Lung (tissue), 12 donors: Measurements from ENCODE around the gene CNTRL. TPM values are rescaled to one million over a fixed set of nuclear protein-coding genes. Genes with fewer than 3 reads are reported as not detected.
"Not testable (repeated sequence)": the region's sequence is repeated elsewhere in the genome, so short reads cannot be mapped to it uniquely, and the experiment has no call there.

ENCODE experiments used
- ATAC-seq: fragments of 200-7000 bp; cut with Tn5 transposase; one replicate; pipeline ENCODE4 v1.9.1; 2020; ENCODE audit warnings: moderate number of reproducible peaks; ENCODE audit not compliant: insufficient read depth, low FRiP score
- DNase-seq, 3 donors: peaks; one replicate each; pipeline ENCODE4 v3.0.0-alpha.2; 2013 to 2017
- H3K27ac ChIP-seq, 2 donors: one replicate each; pipeline ENCODE4 v1.5.1; 2013; ENCODE audit warnings: mild to moderate bottlenecking in 2 of 2, moderate library complexity in 2 of 2, control low read depth in 1 of 2, inconsistent platforms in 1 of 2, low read depth in 1 of 2, low read length in 1 of 2
- H3K27me3 ChIP-seq, 3 donors: one replicate each; pipeline ENCODE4 v1.5.1; 2013; ENCODE audit warnings: low read length in 2 of 3; ENCODE audit not compliant: control insufficient read depth in 3 of 3, insufficient read depth in 3 of 3
- H3K36me3 ChIP-seq, 4 donors: one replicate each; pipeline ENCODE4 v1.5.1; 2013; ENCODE audit warnings: low read length in 4 of 4, mild to moderate bottlenecking in 1 of 4, moderate library complexity in 1 of 4; ENCODE audit not compliant: control insufficient read depth in 4 of 4, insufficient read depth in 4 of 4
- H3K4me1 ChIP-seq, 5 donors: one replicate each; pipeline ENCODE4 v1.5.1; 2013; ENCODE audit warnings: low read length in 5 of 5, mild to moderate bottlenecking in 2 of 5, moderate library complexity in 1 of 5; ENCODE audit not compliant: control insufficient read depth in 5 of 5, insufficient read depth in 5 of 5
- H3K4me3 ChIP-seq: one replicate; pipeline ENCODE4 v1.5.1; 2013; ENCODE audit warnings: mild to moderate bottlenecking, control low read depth, moderate library complexity
- H3K9ac ChIP-seq, 2 donors: one replicate each; pipeline ENCODE4 v1.5.1; 2013; ENCODE audit warnings: low read length in 2 of 2, control low read depth in 1 of 2; ENCODE audit not compliant: insufficient read depth in 1 of 2
- H3K9me3 ChIP-seq, 4 donors: one replicate each; pipeline ENCODE4 v1.5.1; 2013; ENCODE audit warnings: low read length in 3 of 4, mild to moderate bottlenecking in 1 of 4, moderate library complexity in 1 of 4; ENCODE audit not compliant: control insufficient read depth in 4 of 4, insufficient read depth in 3 of 4
- WGBS, 2 donors: extraction: QIAGEN DNeasy Blood & Tissue Kit; methylation state at CpG; one replicate each; pipeline ENCODE4 v1.1.7; 2013; 5-methylcytosine and 5-hydroxymethylcytosine counted together
- polyA plus RNA-seq, 2 donors: library from polyadenylated mRNA; stranded (reverse); fragments of 200-250 nt; gene quantifications; one replicate each; pipeline ENCODE4 v1.2.1, GENCODE V29; 2013
- total RNA-seq, 2 donors: library from RNA; depleted of rRNA in 1 of 2; stranded (reverse); fragments of >200 nt in 1 of 2; gene quantifications; one replicate each; pipeline ENCODE4 v1.2.1, GENCODE V29; 2014 to 2021
- TF ChIP-seq, protein P1 (sequence below): IDR thresholded peaks from 2 replicates; pipeline ENCODE4 v1.5.1; 2012; ENCODE audit warnings: mild to moderate bottlenecking; ENCODE audit errors: control extremely low read depth, extremely low read depth
- donor health status: control.
- donor health status: control.
- donor health status: Bipolar disorder and iron deficiency.
- donor health status: healthy.
- donor health status: DM: yes; HTN: yes; CAD: no.

CNTRL gene
- total and polyA plus RNA-seq, 4 donors = 9.5 to 42.9 (median 18.3) TPM

DNA sequence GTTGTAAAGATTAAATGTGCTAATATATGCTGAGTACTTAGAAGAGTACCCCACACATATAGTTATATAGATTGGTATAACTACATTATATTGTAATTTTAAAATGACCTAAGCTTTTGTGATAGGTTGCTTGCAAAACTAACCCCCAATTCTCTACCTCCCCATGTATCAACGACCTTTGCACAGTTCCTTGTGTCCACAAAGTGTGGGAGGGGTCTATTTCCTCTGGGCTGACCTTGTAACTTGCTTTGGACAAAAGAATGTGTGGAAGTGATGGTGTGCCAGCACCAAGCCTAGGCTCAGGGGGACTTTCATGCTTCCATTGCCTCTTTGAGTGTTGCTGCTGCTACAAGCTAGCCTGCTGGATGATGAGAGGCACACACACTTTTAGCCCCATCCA lies 45.3 kb upstream of the CNTRL start:
- Histone ChIP-seq H3K9ac (no peak overlapping the region), H3K27ac (no peak overlapping the region), H3K4me3 (no peak overlapping the region), H3K4me1 (no peaks in the 10 kb centered on the region), H3K36me3 (peaks cover 0 to 4% (median under 1%) of the 10 kb centered on the region in 4 donors), H3K27me3 (no peaks in the 10 kb centered on the region), H3K9me3 (no peaks in the 10 kb centered on the region)
- TF ChIP-seq, protein P1, sequence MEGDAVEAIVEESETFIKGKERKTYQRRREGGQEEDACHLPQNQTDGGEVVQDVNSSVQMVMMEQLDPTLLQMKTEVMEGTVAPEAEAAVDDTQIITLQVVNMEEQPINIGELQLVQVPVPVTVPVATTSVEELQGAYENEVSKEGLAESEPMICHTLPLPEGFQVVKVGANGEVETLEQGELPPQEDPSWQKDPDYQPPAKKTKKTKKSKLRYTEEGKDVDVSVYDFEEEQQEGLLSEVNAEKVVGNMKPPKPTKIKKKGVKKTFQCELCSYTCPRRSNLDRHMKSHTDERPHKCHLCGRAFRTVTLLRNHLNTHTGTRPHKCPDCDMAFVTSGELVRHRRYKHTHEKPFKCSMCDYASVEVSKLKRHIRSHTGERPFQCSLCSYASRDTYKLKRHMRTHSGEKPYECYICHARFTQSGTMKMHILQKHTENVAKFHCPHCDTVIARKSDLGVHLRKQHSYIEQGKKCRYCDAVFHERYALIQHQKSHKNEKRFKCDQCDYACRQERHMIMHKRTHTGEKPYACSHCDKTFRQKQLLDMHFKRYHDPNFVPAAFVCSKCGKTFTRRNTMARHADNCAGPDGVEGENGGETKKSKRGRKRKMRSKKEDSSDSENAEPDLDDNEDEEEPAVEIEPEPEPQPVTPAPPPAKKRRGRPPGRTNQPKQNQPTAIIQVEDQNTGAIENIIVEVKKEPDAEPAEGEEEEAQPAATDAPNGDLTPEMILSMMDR = no peak
- no peak for ATAC-seq
- DNase-seq = no peak
- WGBS, 2 donors = 68% methylated on average over 1 of the region's 1 CpG

DNA sequence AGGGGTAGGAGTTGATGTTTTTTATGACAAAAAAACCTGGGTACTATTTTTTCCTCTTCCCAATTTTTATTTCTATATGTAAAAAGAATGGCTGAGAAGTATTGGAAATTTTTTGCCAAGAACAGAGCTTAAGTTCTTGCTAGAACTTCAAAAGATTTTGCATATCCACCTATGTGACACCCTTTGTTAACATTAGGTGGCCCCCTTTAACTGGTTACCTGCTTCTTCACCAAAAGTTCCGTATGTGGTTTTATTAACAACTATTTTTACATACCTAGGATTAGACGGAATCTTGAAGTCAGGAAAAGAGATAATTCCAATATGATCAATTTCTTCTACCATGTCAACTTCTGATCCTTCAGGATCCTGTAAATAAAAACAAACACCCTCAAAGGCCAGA lies 40.2 kb upstream of the CNTRL start:
- no peak for DNase-seq
- 73 to 85% methylated on average over 2 of the region's 2 CpGs for WGBS, 2 donors
- no peaks in the 10 kb centered on the region for H3K9me3 ChIP-seq
- H3K36me3 ChIP-seq = peaks cover 0 to 4% (median 1%) of the 10 kb centered on the region in 4 donors
- H3K27me3 ChIP-seq = no peaks in the 10 kb centered on the region
- H3K4me1 ChIP-seq = no peaks in the 10 kb centered on the region
- no peak overlapping the region for H3K27ac ChIP-seq
- no peak for ATAC-seq
- TF ChIP-seq, protein P1 = no peak
- H3K4me3 ChIP-seq = no peak overlapping the region
- no peak overlapping the region for H3K9ac ChIP-seq

DNA sequence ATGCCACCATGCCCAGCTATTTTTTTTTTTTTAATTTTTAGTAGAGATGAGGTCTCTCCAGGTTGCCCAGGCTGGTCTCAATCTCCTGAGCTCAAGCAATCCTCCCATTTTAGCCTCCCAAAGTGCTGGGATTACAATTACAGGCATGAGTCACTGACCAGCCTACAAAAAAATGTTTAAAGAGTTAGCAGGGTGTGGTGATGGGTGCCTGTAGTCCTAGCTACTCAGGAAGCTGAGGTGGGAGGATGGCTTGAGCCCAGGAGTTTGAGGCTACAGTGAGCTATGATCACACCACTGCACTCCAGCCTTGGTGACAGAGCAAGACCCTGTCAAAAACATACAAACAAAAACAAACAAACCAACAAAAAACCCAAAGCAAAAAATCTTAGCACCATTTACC lies 39.0 kb upstream of the CNTRL start:
- H3K4me1 ChIP-seq, H3K36me3 ChIP-seq: not testable (repeated sequence)

DNA sequence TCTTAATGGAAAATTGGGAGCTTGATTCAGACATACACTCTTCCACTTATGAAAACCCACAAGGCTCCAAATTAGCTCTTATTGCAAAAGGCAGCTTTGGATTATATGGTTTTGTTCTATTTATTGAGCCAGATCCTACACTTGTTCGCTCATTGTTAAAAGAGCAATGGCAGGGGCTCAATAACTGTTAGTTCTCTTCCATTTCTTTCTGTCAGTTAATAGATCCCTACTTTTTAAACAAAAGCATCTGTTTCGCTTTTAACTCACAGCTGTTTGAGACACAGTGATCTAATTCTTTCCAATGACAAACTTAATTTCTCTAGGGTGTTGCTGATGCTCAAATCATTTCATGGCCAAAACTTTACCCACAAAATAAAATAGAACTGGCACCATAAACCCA lies 36.4 kb upstream of the CNTRL start:
- TF ChIP-seq, protein P1 = no peak
- H3K4me3 ChIP-seq = no peak overlapping the region
- 90% methylated on average over 2 of the region's 2 CpGs for WGBS, 2 donors

More for the DNA sequence above, 39.0 kb upstream of the CNTRL start:
- H3K27me3 ChIP-seq, H3K4me3 ChIP-seq, ATAC-seq, DNase-seq, H3K9ac ChIP-seq, H3K9me3 ChIP-seq, H3K27ac ChIP-seq: not testable (repeated sequence)

More for the DNA sequence above, 36.4 kb upstream of the CNTRL start:
- Histone ChIP-seq H3K9ac (no peak overlapping the region), H3K4me1 (no peaks in the 10 kb centered on the region), H3K9me3 (no peaks in the 10 kb centered on the region), H3K36me3 (peaks cover 0 to 4% (median 0%) of the 10 kb centered on the region in 4 donors), H3K27me3 (no peaks in the 10 kb centered on the region), H3K27ac (no peak overlapping the region)
- DNase-seq (no peak), ATAC-seq (no peak)
